Measurements from ENCODE around the gene ABCB10. TPM values are rescaled to one million over a fixed set of nuclear protein-coding genes. Genes with fewer than 3 reads are reported as not detected.

Gene ABCB10
- total RNA-seq, 1 experiment from 2014 or later = 20.0 TPM

DNA sequence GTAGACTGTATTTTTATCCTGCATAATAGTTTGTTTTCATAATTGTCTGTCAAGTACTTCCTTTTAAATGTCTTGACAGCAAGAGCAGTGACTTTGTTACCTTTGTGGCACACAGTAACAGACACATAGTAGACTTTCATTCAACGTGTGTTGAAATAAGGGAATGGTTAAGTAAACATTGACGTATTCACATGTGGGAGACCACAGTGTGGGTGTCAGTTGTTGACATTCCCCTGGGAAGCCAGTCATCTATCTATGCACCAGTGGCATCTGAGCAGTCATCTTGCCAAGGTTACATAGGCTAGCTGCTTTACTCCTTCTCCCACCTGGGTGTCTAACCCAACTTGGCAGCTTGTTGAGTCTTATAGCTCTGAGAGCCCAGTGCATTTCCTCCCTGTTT lies 48.9 kb downstream of the ABCB10 start:
- ChIA-PET POLR2A (ENCODE audit: low non-redundant PET) (no interaction called here), CTCF (no interaction called here)
- no peak for DNase-seq (ENCODE audit: low spot score)
- no TSS peak for BruUV-seq (replicated peaks)
- TF ChIP-seq EZH2 (IDR thresholded peaks at IDR 0.05; ENCODE audit: borderline replicate concordance, low read depth, low read length, poor library complexity, severe bottlenecking) = no peak
- TF ChIP-seq, protein P1, sequence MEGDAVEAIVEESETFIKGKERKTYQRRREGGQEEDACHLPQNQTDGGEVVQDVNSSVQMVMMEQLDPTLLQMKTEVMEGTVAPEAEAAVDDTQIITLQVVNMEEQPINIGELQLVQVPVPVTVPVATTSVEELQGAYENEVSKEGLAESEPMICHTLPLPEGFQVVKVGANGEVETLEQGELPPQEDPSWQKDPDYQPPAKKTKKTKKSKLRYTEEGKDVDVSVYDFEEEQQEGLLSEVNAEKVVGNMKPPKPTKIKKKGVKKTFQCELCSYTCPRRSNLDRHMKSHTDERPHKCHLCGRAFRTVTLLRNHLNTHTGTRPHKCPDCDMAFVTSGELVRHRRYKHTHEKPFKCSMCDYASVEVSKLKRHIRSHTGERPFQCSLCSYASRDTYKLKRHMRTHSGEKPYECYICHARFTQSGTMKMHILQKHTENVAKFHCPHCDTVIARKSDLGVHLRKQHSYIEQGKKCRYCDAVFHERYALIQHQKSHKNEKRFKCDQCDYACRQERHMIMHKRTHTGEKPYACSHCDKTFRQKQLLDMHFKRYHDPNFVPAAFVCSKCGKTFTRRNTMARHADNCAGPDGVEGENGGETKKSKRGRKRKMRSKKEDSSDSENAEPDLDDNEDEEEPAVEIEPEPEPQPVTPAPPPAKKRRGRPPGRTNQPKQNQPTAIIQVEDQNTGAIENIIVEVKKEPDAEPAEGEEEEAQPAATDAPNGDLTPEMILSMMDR (conservative IDR thresholded peaks at IDR 0.05; ENCODE audit: low read depth, low read length) = no peak
- H3K36me3 ChIP-seq (ENCODE audit: insufficient read depth, low read length, poor library complexity, severe bottlenecking) = no peaks in the 10 kb centered on the region
- H3K4me3 ChIP-seq (ENCODE audit: low read depth, low read length, poor library complexity, severe bottlenecking) = no peak overlapping the region
- no peaks in the 10 kb centered on the region for H3K9me3 ChIP-seq (ENCODE audit: low read depth, low read length, poor library complexity, severe bottlenecking)
- no peak overlapping the region for H3K27ac ChIP-seq (ENCODE audit: low read depth, low read length, poor library complexity, severe bottlenecking)
- H3K4me1 ChIP-seq (ENCODE audit: insufficient read depth, low read length, poor library complexity, severe bottlenecking) = peaks cover 13% of the 10 kb centered on the region
- intact Hi-C loops (cut with micrococcal nuclease; ENCODE audit: unreplicated experiment) = loop anchor here (5.0 kb wide), 1 partner anchor 798 kb away; no protein-coding TSS in a partner anchor
- no peaks in the 10 kb centered on the region for H3K27me3 ChIP-seq (replicated peaks; ENCODE audit: insufficient read depth, low read depth, low read length, poor library complexity)

DNA sequence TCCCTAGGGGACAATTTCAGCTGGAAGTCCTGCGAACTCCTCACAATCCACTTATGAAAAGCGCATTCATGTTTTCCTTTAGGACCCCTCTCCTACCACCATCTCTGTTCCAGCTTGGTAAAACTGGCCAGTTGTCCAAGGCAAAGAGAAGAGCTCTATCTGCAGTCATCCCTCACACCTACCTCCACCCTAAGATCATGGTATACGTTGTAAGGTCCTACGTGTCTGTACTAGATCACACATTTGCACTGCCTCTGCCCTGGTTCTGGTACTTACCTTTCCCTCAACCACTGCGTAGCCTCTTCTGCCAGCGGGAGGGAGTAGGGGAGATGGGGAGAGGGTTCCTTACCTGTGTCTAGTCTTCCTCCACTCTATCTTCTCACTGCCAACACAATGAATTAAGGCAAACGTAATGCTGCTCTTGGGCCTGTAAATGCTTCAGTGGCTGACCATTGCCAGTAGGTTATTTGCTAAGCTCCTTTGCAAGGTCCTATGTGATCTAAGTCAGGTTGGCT lies 49.6 kb downstream of the ABCB10 start:
- Histone ChIP-seq H3K36me3 (ENCODE audit: insufficient read depth, low read length, poor library complexity, severe bottlenecking) (no peaks in the 10 kb centered on the region), H3K4me1 (ENCODE audit: insufficient read depth, low read length, poor library complexity, severe bottlenecking) (peaks cover 10% of the 10 kb centered on the region), H3K9me3 (ENCODE audit: low read depth, low read length, poor library complexity, severe bottlenecking) (no peaks in the 10 kb centered on the region), H3K27me3 (replicated peaks; ENCODE audit: insufficient read depth, low read depth, low read length, poor library complexity) (no peaks in the 10 kb centered on the region), H3K27ac (ENCODE audit: low read depth, low read length, poor library complexity, severe bottlenecking) (peak overlapping the region; percentile 93), H3K4me3 (ENCODE audit: low read depth, low read length, poor library complexity, severe bottlenecking) (peak overlapping the region; percentile 93)
- TF ChIP-seq, protein P1 (conservative IDR thresholded peaks at IDR 0.05; ENCODE audit: low read depth, low read length) = no peak
- TF ChIP-seq EZH2 (IDR thresholded peaks at IDR 0.05; ENCODE audit: borderline replicate concordance, low read depth, low read length, poor library complexity, severe bottlenecking) = no peak
- no peak for DNase-seq (ENCODE audit: low spot score)
- CTCF ChIA-PET = interaction anchor here (0.6 to 1.1 kb wide), 3 partner anchors 50 to 250 kb away, joined by 3 to 4 read pairs (median 3); partner anchors contain the start of gene ABCB10
- intact Hi-C loops (cut with micrococcal nuclease; ENCODE audit: unreplicated experiment) = loop anchor here (5.0 kb wide), 1 partner anchor 798 kb away; no protein-coding TSS in a partner anchor
- POLR2A ChIA-PET (ENCODE audit: low non-redundant PET) = no interaction called here
- BruUV-seq (replicated peaks) = TSS peak; percentile 97

DNA sequence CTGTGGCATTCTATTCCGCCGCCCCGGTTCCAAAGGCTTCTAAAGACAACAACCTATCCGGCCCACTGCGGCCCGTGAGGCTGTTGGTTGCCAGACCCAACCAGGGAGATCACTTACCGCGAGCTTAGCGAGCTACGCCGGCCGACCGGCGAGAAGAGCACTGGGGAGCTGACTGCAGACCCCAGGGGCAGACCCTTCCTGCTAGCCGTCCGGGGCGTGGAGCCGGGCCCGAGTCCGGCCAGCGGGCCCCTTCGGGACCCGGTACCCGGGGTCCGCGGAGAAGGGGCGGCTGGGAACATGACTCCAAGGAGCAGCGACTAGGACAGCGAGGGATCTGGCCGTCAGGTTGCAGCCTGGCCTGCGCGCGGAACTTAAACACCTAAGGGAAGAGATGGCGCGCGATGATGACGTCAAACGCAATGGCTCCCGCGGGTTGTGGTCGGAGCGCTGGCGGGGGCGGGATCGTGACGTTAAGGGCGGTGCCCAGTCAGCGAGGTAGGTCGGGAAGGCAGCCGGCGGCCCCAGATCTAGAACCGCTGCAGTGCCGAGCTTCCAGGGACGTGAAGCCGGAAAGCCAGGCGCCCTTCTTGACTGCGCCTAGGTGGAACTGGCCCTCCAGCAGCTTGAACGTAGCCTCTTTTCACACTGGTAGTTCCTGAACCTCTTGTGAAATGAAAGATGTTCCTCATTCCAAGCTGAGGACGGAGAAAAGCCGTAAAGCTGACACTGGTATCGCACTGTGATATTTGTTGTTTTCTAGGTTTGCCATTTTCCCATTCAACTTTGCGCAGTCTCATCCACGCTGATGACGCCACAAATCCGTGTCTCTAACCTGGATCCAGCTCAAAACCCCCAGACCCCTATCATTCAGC lies 50.3 kb downstream of the ABCB10 start, which contains the start of gene NUP133:
Gene NUP133, minus strand, starts transcription at position 391 of the 872 bp plus-strand sequence. Its CDS starts 92 bp downstream, at position 299.
- peak; percentile 99 for DNase-seq (ENCODE audit: low spot score)
- Histone ChIP-seq H3K4me3 (ENCODE audit: low read depth, low read length, poor library complexity, severe bottlenecking) (peak within 1 kb of the TSS; percentile 93), H3K27me3 (replicated peaks; ENCODE audit: insufficient read depth, low read depth, low read length, poor library complexity) (no peaks in the 10 kb centered on the region), H3K27ac (ENCODE audit: low read depth, low read length, poor library complexity, severe bottlenecking) (peak within 1 kb of the TSS; percentile 93), H3K9me3 (ENCODE audit: low read depth, low read length, poor library complexity, severe bottlenecking) (no peaks in the 10 kb centered on the region), H3K4me1 (ENCODE audit: insufficient read depth, low read length, poor library complexity, severe bottlenecking) (peaks cover 10% of the 10 kb centered on the region), H3K36me3 (ENCODE audit: insufficient read depth, low read length, poor library complexity, severe bottlenecking) (no peaks in the 10 kb centered on the region)
- intact Hi-C loops (cut with micrococcal nuclease; ENCODE audit: unreplicated experiment) = loop anchor here (5.0 kb wide), 1 partner anchor 799 kb away; no protein-coding TSS in a partner anchor
- ChIA-PET CTCF (interaction anchor here (0.6 to 1.1 kb wide), 3 partner anchors 51 to 249 kb away, joined by 3 to 4 read pairs (median 3); partner anchors contain the start of gene ABCB10), POLR2A (ENCODE audit: low non-redundant PET) (interaction anchor here (0.6 kb wide), 1 partner anchor 12 kb away, joined by 4 read pairs; no protein-coding TSS in a partner anchor)
- no peak for TF ChIP-seq EZH2 (IDR thresholded peaks at IDR 0.05; ENCODE audit: borderline replicate concordance, low read depth, low read length, poor library complexity, severe bottlenecking)
- TF ChIP-seq, protein P1 (conservative IDR thresholded peaks at IDR 0.05; ENCODE audit: low read depth, low read length) = no peak
- no TSS peak for BruUV-seq (replicated peaks)

All from A673 (cell line).